ENCODE results near the gene PRKAG3. TPM values are rescaled to one million over a fixed set of nuclear protein-coding genes. Genes with fewer than 3 reads are reported as not detected.

Gene PRKAG3
- total RNA-seq, 1 experiment from 2014 or later, result not detected

GRCh38 chr2:218807626-218808025, 24.0 kb downstream of the PRKAG3 start:
- Histone ChIP-seq H3K27me3 (replicated peaks; ENCODE audit: insufficient read depth, low read depth, low read length, poor library complexity) (no peaks in the 10 kb centered on the region), H3K4me1 (ENCODE audit: insufficient read depth, low read length, poor library complexity, severe bottlenecking) (peaks cover 15% of the 10 kb centered on the region), H3K36me3 (ENCODE audit: insufficient read depth, low read length, poor library complexity, severe bottlenecking) (no peaks in the 10 kb centered on the region), H3K9me3 (ENCODE audit: low read depth, low read length, poor library complexity, severe bottlenecking) (peaks cover 7% of the 10 kb centered on the region), H3K4me3 (ENCODE audit: low read depth, low read length, poor library complexity, severe bottlenecking) (no peak overlapping the region), H3K27ac (ENCODE audit: low read depth, low read length, poor library complexity, severe bottlenecking) (no peak overlapping the region)
- TF ChIP-seq, protein P1, sequence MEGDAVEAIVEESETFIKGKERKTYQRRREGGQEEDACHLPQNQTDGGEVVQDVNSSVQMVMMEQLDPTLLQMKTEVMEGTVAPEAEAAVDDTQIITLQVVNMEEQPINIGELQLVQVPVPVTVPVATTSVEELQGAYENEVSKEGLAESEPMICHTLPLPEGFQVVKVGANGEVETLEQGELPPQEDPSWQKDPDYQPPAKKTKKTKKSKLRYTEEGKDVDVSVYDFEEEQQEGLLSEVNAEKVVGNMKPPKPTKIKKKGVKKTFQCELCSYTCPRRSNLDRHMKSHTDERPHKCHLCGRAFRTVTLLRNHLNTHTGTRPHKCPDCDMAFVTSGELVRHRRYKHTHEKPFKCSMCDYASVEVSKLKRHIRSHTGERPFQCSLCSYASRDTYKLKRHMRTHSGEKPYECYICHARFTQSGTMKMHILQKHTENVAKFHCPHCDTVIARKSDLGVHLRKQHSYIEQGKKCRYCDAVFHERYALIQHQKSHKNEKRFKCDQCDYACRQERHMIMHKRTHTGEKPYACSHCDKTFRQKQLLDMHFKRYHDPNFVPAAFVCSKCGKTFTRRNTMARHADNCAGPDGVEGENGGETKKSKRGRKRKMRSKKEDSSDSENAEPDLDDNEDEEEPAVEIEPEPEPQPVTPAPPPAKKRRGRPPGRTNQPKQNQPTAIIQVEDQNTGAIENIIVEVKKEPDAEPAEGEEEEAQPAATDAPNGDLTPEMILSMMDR (conservative IDR thresholded peaks at IDR 0.05; ENCODE audit: low read depth, low read length), result no peak
- no peak for TF ChIP-seq EZH2 (IDR thresholded peaks at IDR 0.05; ENCODE audit: borderline replicate concordance, low read depth, low read length, poor library complexity, severe bottlenecking)
- POLR2A ChIA-PET (ENCODE audit: low non-redundant PET), result no interaction called here
- no peak for DNase-seq (ENCODE audit: low spot score)
- CTCF ChIA-PET, result no interaction called here
- intact Hi-C loops (cut with micrococcal nuclease; ENCODE audit: unreplicated experiment), result no loop called here
- no TSS peak for BruUV-seq (replicated peaks)

DNA sequence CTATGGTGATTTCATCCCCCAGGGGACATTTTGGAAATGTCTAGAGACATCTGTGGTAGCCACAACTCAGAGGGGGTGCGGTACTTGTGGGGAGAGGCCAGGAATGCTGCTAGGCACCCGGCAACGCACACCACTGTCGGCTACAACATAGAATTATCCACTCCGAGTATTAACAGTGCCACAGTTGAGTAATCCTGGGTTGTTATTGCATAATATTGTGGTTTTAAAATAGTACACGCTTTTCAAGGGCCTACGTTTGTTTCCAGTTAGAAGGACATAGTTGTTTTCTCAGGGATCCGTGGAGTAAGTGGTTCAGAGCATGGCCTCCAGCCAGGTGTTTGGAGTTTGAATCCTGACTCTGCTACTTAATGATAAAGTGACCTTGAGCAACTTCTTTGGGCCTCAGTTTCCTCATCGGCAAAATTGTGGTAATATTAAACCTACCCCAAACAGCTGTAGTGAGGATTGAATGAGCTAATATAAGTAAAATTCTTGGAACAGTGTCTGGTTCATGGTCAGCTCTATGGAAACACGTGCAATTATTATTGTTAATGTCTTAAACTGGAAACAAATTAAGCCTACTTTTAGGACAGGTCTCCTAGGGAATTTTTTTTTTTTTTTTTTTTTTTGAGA, 25.1 kb downstream of the PRKAG3 start:
- intact Hi-C loops (cut with micrococcal nuclease; ENCODE audit: unreplicated experiment), result no loop called here
- peak overlapping the region; percentile 74 for H3K27ac ChIP-seq (ENCODE audit: low read depth, low read length, poor library complexity, severe bottlenecking)
- POLR2A ChIA-PET (ENCODE audit: low non-redundant PET), result interaction anchor here (0.7 kb wide), 1 partner anchor 9 kb away, joined by 12 read pairs; no protein-coding TSS in a partner anchor

GRCh38 chr2:218805627-218806026, 26.0 kb downstream of the PRKAG3 start:
- no peaks in the 10 kb centered on the region for H3K36me3 ChIP-seq (ENCODE audit: insufficient read depth, low read length, poor library complexity, severe bottlenecking)
- no peaks in the 10 kb centered on the region for H3K27me3 ChIP-seq (replicated peaks; ENCODE audit: insufficient read depth, low read depth, low read length, poor library complexity)
- ChIA-PET POLR2A (ENCODE audit: low non-redundant PET) (no interaction called here), CTCF (no interaction called here)
- H3K4me1 ChIP-seq (ENCODE audit: insufficient read depth, low read length, poor library complexity, severe bottlenecking), result peaks cover 15% of the 10 kb centered on the region
- BruUV-seq (replicated peaks), result no TSS peak
- intact Hi-C loops (cut with micrococcal nuclease; ENCODE audit: unreplicated experiment), result no loop called here
- H3K9me3 ChIP-seq (ENCODE audit: low read depth, low read length, poor library complexity, severe bottlenecking), result peaks cover 7% of the 10 kb centered on the region
- peak; percentile 55 for DNase-seq (ENCODE audit: low spot score)
- TF ChIP-seq, protein P1 (conservative IDR thresholded peaks at IDR 0.05; ENCODE audit: low read depth, low read length), result no peak
- no peak for TF ChIP-seq EZH2 (IDR thresholded peaks at IDR 0.05; ENCODE audit: borderline replicate concordance, low read depth, low read length, poor library complexity, severe bottlenecking)
- H3K4me3 ChIP-seq (ENCODE audit: low read depth, low read length, poor library complexity, severe bottlenecking), result no peak overlapping the region
- peak overlapping the region; percentile 74 for H3K27ac ChIP-seq (ENCODE audit: low read depth, low read length, poor library complexity, severe bottlenecking)

More for the DNA sequence above, 25.1 kb downstream of the PRKAG3 start:
- peak; percentile 92 for DNase-seq (ENCODE audit: low spot score)
- H3K36me3 ChIP-seq (ENCODE audit: insufficient read depth, low read length, poor library complexity, severe bottlenecking), result no peaks in the 10 kb centered on the region
- peaks cover 7% of the 10 kb centered on the region for H3K9me3 ChIP-seq (ENCODE audit: low read depth, low read length, poor library complexity, severe bottlenecking)
- no peaks in the 10 kb centered on the region for H3K27me3 ChIP-seq (replicated peaks; ENCODE audit: insufficient read depth, low read depth, low read length, poor library complexity)
- BruUV-seq (replicated peaks), result no TSS peak
- H3K4me1 ChIP-seq (ENCODE audit: insufficient read depth, low read length, poor library complexity, severe bottlenecking), result peaks cover 15% of the 10 kb centered on the region
- no peak overlapping the region for H3K4me3 ChIP-seq (ENCODE audit: low read depth, low read length, poor library complexity, severe bottlenecking)
- CTCF ChIA-PET, result no interaction called here
- no peak for TF ChIP-seq EZH2 (IDR thresholded peaks at IDR 0.05; ENCODE audit: borderline replicate concordance, low read depth, low read length, poor library complexity, severe bottlenecking)
- TF ChIP-seq, protein P1 (conservative IDR thresholded peaks at IDR 0.05; ENCODE audit: low read depth, low read length), result no peak
